Activated CD4-positive, CD25-positive, alpha-beta regulatory T cell (primary cell): ENCODE data around the gene CPTP.

Source experiments
- DNase-seq, 4 experiments: peaks; one replicate each; lab custom pipeline; 2025; lab: John Stamatoyannopoulos, UW

Gene CPTP

DNA sequence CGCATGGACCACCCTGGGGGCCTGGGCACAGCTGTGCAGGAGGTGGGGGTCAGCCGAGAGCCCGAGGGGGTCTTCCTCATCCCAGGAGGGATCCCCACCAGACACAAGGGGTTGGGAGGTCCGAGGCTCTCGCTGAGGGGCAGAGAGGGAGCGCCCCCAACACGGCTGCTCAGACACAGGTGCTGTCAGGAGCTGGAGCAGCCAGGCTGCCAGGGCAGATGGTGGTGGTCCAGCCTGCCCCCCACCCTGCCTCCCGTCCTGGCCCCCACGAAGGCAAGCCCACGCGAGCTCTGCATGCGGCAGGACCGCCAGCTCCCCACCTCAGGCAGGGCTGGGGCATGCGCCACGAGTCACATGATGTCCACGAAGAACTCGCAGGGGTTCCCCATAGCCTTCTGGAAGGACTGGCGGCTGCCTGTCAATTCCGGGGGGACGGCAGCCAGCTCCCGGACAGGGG, 11.2 kb downstream of the CPTP start:
- no peak for DNase-seq

DNA sequence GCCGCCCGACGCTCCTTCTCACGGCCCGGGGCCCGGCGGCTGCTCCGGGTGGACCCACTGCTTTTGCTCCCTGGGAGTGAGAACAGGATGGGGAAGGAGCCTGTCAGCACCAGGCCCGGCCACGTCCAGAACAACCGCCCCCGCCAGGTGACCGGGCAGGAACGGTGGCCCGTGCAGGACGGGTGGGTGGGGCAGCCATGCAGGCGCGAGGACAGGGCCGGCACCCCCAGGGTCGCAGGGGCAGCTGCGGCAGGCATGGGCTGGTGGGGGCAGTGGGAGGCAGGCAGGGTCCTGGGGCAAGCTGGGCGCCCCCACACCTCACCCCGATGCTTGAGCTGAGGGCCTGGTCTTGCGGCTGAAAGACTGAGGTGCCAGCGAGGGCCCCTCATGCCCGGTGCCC, 11.8 kb downstream of the CPTP start:
- DNase-seq = no peak

DNA sequence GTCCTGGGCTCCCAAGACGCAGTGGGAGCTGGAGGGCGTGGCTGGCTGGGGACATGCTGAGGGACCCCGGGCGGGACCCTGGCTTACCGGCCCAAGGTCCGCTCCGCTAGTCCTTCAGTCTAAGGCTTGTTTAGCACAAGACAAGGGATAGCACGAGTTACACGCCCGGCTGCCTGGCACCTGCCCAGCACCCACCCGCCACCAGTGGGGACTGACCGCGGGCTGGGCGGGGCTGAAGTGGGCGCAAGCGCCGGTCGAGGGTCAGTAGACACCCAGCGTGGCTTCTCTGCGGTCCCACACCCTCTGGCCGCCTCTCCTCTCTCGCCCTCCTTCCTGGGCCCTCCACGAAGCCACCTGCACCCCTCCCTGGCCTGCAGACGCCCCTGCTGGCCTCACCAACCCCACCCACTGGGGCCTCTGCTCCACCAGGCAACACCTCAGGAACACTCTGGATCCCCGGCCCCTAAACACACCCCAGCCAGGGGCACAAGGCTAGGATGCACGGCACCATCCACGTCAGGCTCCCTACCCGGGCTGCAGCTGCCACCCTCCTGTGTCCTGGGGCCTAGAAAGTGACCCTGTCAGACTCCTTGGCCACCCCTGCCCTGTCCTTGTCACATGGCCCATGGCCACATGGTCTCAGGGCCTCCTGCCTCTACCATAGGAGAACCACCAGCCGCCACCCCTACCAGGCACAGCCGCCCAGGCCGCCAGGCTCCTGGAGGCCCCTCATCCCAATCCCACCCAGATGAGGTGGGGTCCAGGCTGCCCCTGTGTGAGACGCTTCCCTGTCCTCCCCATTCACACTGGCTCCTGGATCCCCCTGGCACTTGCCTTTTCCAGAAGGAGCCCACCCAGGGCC, 12.6 kb downstream of the CPTP start:
- DNase-seq = no peak

DNA sequence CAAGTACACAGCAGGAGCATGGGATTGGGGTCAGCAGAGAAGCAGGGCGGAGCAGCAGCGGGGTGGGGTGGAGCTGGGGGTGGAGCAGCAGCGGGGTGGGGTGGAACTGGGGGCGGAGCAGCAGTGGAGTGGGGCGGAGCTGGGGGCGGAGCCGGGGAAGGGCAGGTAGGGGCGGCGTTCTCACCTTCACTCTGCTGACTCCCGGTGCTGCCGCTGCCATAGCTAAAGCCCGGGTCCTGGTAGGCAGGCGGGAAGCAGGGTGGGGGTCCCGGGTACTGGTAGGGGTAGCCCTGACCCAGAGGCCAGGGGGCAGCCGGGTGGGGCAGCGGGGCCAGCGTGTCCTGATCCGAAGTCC, 13.2 kb downstream of the CPTP start:
- no peak for DNase-seq

DNA sequence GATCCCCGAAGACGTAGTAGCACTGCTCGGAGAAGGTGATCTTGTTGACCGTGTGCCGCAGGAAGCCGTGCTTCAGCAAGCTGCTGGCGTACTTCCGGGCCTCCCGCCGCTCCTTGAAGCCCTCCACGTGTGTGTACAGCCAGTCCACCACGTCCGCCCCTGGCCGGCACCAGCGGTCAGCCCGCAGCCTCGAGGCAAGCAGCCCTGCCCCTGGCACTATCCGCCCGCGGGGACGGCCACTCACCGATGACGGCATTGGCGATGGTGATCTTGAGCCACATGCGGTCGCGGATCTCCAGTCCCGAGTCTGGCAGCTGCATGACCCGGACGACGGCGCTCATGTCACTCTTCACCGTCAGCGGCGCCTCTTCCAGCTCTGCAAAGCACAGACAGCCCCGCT, 13.7 kb downstream of the CPTP start:
- no peak for DNase-seq

DNA sequence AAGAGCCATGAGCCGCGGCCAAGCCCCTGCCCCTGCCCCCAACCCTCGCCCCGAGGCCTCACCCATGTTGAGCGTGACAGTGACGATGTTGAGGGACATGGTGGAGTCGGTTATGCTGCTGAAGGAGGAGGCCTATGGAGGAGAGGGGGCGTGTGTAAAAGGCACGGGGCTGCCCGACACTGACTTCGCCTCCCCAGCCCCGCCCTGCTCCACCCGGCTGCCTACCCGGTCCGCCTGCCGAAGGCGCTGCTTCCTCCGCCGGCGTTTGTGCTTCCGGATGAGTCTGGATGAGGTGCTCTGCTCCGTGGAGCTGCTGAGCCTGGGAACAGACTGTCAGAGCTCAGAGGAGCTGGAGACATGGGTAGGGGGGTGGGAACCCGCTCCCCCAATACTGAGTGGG, 15.6 kb downstream of the CPTP start:
- no peak for DNase-seq

DNA sequence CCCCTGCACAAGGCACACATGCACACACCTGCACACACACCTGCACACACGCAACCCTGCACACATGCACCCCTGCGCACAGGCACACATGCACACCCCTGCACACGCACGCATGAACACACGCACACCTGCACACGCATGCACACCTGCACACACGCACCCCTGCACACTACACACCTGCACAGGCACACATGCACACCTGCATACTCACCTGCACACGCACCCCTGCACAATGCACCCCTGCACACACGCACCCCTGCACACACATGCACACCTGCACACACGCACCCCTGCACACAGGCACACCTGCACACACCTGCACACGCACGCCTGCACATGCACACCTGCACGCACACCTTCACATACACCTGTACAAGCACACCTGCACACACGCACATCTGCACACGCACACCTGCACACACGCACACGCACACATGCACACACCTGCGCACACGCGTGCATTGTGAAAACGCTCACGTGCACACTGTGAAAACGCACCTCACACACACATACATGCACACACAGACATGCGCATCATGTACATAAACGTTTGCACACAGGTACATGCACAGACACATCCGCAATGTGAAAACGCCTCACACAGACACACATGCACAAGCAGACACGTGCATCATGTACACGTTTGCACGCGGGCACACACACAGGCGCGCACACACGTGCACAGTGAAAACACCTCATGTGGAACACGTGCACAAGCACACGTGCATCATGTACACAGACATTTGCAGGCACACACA, 16.4 kb downstream of the CPTP start:
- no peak for DNase-seq

DNA sequence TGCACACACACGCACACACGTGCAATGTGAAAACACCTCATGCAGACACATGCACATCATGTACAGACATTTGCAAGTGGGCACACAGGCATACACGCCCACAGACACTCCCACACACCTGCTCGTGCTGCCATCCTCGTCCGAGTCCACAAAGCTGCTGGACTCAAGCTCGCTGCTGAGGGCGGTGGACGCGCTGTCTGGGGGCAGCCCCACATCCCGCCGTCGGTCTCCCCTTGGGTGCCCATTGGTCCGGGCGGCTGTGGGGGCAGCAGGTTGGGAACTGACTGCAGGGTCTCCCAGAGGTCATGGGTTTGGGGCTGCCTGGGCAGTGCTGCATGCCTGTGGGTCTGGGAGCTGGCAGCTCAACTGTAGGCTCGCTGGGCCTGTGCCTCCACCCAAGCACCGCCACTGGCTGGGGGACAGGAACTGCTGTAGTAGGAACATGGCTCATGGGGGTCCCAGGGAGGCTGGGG, 17.0 kb downstream of the CPTP start:
- DNase-seq = no peak

DNA sequence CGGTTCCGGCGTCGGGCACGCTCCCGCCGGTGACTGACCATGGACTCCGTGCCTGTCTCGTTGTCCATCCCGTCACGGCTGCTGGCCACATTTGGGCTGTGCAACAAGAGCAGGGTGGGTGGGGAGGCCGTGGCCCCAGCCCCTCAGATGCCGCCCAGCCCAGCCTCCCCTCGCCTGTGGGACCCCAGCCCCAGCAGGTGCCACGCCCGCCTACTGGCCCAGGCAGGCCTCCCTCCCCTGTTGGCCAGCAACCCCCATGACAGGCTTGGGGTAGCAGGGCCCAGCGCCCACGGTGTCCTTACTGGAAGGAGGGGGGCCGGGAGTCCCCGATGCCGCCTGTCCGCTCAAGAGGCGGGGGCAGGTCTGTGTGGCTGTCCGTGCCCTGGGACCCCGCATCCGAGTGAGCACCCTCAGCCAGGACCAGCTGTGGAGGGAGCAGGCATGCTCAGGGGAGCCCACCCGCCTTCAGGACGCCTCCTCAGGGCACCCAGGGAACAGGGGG, 17.5 kb downstream of the CPTP start:
- no peak for DNase-seq

DNA sequence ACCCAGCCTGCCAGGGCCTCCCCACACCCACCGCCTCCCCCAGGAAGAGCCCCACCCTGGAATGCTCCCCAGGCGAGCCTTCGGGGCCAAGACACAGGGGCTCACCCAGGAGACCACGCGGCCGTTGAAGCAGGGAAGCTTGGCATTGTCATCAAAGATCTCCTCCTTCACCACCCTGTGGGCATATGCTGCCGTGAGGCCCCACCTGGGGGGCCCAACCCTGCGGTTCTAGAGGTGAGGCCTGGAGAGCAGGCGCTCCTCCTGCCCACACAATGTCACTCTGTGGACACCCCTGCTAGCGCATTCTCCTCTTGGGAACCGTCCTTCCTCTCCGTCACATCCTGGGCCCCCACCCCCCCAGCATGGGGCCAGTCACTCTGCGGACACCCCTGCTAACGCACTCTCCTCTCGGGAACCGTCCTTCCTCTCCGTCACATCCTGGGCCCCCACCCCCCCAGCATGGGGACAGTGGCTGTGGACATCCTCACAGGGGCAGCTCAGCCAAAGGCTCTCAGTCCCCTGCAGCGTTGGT, 18.0 kb downstream of the CPTP start:
- no peak for DNase-seq

DNA sequence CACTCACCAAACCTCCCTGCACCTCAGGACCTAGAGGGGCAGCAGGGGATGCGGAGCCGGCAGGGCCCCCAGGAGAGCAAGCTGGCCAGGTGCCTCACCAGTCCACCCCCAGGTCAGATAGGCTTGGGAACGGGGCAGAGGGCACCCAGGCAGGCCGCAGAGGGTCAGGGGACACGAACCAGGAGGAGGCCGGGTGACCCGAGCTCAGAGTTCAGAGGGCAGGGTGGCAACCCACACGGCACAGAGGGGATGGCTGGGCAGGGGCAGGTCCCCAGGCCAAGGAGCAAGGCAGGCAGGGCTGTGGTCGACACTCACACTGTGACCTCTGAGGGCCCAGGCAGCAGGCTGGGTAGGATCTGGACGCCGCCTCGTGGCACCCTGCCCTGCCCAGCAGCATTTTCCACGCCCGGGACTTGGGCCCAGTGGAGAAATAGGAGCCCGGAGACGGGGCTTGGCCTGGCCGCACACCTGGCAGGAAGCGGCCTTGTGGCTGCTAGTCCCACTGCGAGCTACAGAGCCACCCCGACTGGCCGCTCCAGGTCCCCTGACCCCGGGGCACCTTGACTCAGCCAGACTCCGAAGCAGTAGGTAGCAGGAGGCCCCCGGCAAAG, 19.3 kb downstream of the CPTP start:
- no peak for DNase-seq

DNA sequence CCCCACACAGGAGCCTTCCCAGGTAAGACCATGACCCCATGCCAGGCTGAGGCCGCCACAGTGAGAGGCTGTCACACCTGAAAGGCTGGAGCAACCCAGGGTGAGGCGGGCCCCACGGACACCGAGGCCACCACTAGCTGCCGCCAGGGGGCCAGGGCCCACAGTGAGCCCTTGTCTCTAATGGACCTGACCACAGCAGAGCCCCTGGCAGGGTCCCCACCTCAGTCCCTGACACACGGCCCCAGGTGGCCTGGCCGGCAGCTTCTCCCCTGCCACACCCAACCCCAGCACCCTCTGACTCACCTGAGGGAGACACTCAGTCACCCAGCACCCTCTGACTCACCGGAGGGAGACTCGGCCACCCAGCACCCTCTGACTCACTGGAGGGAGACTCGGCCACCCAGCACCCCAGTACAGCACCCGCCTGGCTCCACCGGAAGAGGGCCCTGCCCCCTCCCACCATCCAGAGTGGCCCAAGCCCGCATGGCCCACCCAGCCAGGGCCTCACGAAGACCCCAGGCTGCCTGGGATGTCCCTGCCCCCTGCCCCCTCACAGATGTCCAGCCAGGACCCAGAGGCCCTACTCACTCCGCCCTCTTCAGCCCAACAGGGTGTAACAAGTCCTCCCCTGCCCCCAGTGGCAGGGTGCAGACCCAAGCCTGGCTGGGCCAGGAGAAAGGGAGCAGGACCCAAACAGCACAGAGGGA, 20.2 kb downstream of the CPTP start:
- DNase-seq = peak in 2 of 4 experiments; percentile 17 to 29

DNA sequence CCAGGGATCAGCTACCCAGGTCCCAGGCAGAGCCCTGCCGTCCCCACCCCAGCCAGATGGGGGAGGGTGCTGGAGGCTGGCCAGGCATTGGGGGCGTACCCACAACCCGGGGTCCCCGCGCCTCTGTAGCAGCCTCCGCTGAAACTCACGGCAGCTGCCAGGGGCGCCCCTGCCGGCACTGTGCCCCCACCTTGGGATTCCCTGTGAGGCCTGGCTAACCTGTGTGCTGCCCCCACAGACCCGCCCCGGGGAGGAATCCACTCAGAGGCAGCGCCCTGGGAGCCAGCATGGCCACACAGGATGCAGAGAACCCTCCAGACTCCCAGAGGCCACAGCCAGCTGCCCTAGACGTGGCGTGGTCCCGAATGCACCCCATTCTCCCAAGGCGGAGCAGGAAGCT, 20.8 kb downstream of the CPTP start:
- DNase-seq = no peak

DNA sequence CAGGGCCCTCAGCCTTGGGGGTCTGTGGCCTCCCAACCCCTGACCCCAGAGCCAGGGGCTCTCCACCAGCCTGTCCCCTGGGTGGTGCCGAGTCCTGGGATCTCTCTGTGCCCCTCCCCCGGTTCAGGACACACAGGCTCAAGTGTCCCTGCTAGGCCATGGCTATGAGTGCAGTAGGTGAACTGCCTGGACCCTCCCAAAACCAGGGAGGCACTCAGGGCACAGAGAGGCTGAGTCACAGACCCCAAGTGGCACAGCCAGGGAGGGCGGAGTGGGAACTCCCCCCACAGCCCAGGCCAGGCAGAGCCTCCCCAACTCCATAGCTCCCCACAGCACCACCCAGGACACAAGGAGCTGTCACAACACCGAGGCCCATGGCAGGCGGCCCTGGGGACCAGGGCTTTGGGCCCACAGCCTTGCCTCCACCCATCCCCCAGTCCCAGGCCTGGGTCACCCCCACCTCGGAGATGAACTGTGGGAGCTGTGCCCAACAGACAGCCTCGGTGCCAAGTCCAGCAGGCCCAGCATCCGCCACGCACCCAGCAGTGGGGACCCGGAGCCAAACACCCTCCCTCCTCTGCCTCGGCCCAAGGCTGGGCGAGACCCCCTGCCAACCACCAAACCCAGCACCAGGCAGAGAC, 21.4 kb downstream of the CPTP start:
- DNase-seq = no peak

DNA sequence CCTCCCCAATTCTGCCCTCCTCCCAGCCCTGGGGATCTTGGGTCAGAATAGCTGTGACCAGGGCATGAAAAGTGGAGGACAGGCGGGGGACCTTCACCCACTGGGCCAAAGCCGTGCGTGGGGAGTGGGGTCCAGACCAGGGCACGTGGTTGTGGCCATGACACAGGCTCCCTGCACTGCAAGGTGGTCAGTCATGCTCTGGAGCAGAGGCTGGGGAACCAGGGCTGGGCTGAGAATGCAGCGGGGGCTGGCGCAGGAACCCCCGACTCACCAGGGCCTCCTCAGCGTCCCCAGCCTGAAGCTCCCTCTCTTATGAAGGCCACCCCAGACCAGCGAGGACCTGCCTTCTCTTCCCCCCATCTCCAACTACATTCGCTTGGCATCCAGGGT, 21.9 kb downstream of the CPTP start:
- DNase-seq = no peak

DNA sequence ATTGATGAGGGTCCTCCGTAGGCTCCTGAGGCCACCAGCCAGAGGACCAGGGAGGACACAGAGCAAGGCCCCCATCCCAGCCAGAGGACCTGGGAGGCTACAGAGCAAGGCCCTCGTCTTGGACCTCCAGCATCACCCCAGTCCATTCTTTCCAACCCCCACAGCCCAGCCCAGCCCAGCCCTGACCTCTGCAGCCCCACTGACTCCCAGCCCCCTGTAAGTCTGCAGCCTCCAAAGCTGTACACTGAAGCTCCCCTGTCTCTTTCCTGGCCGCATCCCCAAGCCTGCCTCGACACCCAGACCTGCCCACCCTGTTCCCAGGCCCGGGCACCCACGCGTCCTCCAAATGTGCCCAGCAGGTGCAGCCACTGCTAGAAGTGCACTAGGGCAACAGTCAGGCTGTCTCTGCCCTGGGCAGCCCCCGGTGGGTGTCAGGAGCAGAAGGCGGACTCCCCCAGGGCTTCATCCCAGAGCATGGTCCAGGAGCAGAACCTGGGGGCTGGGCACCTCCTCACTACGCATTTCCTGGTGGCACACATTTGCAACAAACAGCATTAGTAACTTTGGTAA, 22.5 kb downstream of the CPTP start:
- no peak for DNase-seq

DNA sequence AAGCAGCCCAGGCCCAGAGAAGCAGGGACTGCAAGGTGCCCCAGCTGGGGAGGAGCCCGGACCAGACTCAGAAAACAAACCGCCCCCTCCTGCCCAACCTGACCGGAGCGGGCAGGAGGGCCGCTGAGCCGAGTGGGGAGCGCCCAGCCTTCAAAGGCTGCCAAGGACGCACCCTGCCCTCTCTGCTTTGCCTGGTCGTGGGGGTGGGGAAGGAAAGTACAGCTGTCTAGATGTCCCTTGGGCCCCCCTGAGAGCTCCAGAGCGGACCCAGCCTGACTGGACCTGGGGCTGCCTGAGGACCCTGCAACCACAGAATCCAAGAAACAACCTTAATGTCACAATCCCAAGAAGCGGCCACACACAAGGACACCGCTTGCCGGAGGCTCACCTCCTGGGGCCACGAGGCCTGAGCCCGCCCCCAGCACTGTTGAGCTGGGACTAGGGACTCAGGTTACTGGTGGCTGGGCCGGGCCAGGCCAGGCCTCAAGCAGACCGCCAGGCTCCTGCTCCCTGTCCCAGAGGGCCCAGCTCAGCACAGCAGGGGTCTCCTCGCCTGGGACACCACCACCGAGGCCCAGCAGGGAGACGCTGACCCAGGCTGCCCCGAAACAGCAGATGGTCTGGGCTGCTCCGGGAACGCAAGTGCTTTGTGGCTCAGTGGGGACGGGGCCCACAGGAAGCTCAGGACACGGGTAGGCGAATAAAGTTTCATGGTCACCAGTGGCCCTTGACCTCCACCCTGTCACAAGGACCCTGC, 23.2 kb downstream of the CPTP start:
- DNase-seq = no peak

DNA sequence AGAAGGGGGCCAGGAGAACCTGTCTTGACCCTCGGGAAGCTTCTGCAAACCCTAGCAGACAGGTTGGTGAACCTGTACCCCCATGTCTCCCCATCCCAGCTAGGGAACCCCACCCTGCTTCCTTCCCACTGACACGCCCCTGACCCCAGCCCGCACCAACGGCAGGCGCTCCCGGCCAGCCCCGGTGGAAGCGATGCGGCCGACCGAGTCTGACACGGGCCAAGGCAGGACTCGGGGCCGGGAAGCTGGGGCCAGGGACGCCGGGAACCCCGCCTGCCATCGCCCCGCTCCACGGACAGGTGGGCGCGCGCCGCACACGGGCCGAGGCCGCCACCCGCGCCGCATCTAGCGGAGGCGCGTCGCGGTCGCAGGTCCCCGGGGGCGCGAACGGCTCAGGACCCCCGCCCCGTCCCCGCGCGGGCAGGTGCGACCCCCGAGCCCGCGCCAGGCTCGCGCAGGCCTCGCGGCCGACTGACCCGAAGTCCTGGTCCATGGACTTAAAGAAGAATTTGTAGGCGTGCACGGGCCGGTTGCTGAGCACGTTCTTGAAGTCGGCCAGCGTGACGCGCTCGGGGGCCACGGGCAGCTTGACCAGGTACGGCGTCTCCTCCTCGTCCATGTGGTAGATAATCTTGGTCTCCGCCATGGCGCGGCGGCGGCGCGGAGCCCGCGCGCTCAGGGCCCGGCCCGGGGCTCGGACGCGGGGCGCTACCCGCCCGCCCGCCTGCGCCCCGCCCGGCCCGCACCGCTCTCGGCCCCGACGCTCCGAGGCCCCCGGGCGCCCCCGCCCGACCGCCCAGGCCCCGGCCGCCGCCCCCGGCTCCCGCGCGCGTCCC, 24.0 kb downstream of the CPTP start:
- DNase-seq = no peak
